A549 (cell line): ENCODE measurements around the gene BCKDK. TPM values are rescaled to one million over a fixed set of nuclear protein-coding genes. Genes with fewer than 3 reads are reported as not detected.

Experiments
- ATAC-seq, 2 experiments: fragments of 200-7000 bp in 1 of 2; fragments of >200 bp in 1 of 2; cut with Nextera tagmentation in 1 of 2; cut with Tn5 transposase in 1 of 2; 3 replicates each; pipeline versions ENCODE4 v1.8.0 to v1.9.1; 2018 to 2020; ENCODE audit warnings: mild to moderate bottlenecking in 1 of 2, moderate library complexity in 1 of 2
- CTCF ChIA-PET: fragments of 300-600 bp; sonication (Branson Sonifier 250); formaldehyde crosslinking; extraction: SDS; loops from one replicate; lab custom pipeline; 2021; ENCODE audit warnings: antibody characterized with exemption, inconsistent platforms; lab: Yijun Ruan, JAX
- POLR2A ChIA-PET: fragments of 350-600 bp; formaldehyde crosslinking; extraction: SDS; loops from one replicate; lab custom pipeline; 2021; ENCODE audit warnings: antibody characterized with exemption, inconsistent platforms; lab: Yijun Ruan, JAX
- DNase-seq, 2 experiments: peaks; one replicate each; pipeline versions ENCODE4 v3.0.0 to v3.0.0-alpha.2; 2011 to 2016; ENCODE audit warnings: low read depth in 1 of 2, low spot score in 1 of 2
- FAIRE-seq: peaks from 2 replicates; lab custom pipeline; 2011; peaks lifted over from hg19 to GRCh38; lab: Jason Lieb, UNC
- H3K27ac ChIP-seq, 2 experiments: fragments of >200 bp; sonication (Bioruptor Twin); formaldehyde crosslinking; 3 replicates each; pipeline ENCODE4 v1.5.1; 2016 to 2017
- H3K4me1 ChIP-seq: fragments of >200 bp; sonication (Bioruptor Twin); formaldehyde crosslinking; 3 replicates; pipeline ENCODE4 v1.6.1; 2016
- H3K4me2 ChIP-seq: fragments of >200 bp; sonication (Bioruptor Twin); formaldehyde crosslinking; 3 replicates; pipeline ENCODE4 v1.6.1; 2016
- H3K4me3 ChIP-seq: fragments of >200 bp; sonication (Bioruptor Twin); formaldehyde crosslinking; 3 replicates; pipeline ENCODE4 v1.5.1; 2016
- H3K9me3 ChIP-seq: fragments of >200 bp; sonication (Bioruptor Twin); formaldehyde crosslinking; 3 replicates; pipeline ENCODE4 v1.6.1; 2016
- BCL3 ChIP-seq: fragments of >200 bp; sonication (Bioruptor Twin); formaldehyde crosslinking; IDR thresholded peaks from 3 replicates; pipeline ENCODE4 v1.6.1; 2016
- CBX8 ChIP-seq: fragments of 200-600 bp; sonication (generic); IDR thresholded peaks from 2 replicates; pipeline ENCODE4 v1.6.1; 2016
- CHD4 ChIP-seq: fragments of 200-600 bp; sonication (generic); IDR thresholded peaks from 2 replicates; pipeline ENCODE4 v1.6.1; 2016; ENCODE audit warnings: antibody characterized with exemption, mild to moderate bottlenecking, borderline replicate concordance
- CTCF ChIP-seq: fragments of >200 bp; sonication (Bioruptor Twin); formaldehyde crosslinking; IDR thresholded peaks from 3 replicates; pipeline ENCODE4 v1.5.1; 2016
- E2F6 ChIP-seq: IDR thresholded peaks from 2 replicates; pipeline ENCODE4 v1.6.1; 2012; ENCODE audit warnings: low read depth, borderline replicate concordance
- ELK1 ChIP-seq: fragments of 150-350 bp; IDR thresholded peaks from 2 replicates; pipeline ENCODE4 v1.6.1; 2014; ENCODE audit warnings: low read depth, mild to moderate bottlenecking, low read length
- EP300 ChIP-seq, 2 experiments: fragments of >200 bp; sonication (Bioruptor Twin); formaldehyde crosslinking; IDR thresholded peaks; 2 replicates in 1 of 2; 3 replicates in 1 of 2; pipeline ENCODE4 v1.6.1; 2016 to 2017
- FOSB ChIP-seq: fragments of 250-450 bp; sonication (Bioruptor Pico); IDR thresholded peaks from 2 replicates; pipeline ENCODE4 v1.5.0; 2020; ENCODE audit warnings: mild to moderate bottlenecking, moderate library complexity
- FOXS1 ChIP-seq: fragments of 250-450 bp; sonication (Bioruptor Pico); IDR thresholded peaks from 2 replicates; pipeline ENCODE4 v1.5.0; 2020; ENCODE audit warnings: mild to moderate bottlenecking, moderate library complexity
- HDAC2 ChIP-seq: fragments of 200-600 bp; sonication (generic); IDR thresholded peaks from 2 replicates; pipeline ENCODE4 v1.6.1; 2016
- HES2 ChIP-seq: fragments of >200 bp; sonication (Bioruptor Twin); formaldehyde crosslinking; IDR thresholded peaks from 2 replicates; pipeline ENCODE4 v1.6.1; 2016
- HOXA7 ChIP-seq: fragments of 250-450 bp; sonication (Bioruptor Pico); IDR thresholded peaks from 2 replicates; pipeline ENCODE4 v1.5.0; 2020; ENCODE audit warnings: mild to moderate bottlenecking, moderate library complexity
- JUNB ChIP-seq: fragments of >200 bp; sonication (Bioruptor Twin); formaldehyde crosslinking; IDR thresholded peaks from 2 replicates; pipeline ENCODE4 v1.6.1; 2016
- KDM5A ChIP-seq: fragments of 200-600 bp; sonication (generic); IDR thresholded peaks from 2 replicates; pipeline ENCODE4 v1.6.1; 2016; ENCODE audit warnings: antibody characterized with exemption, mild to moderate bottlenecking
- MAZ ChIP-seq: fragments of 150-350 bp; IDR thresholded peaks from 2 replicates; pipeline ENCODE4 v1.6.1; 2014; ENCODE audit warnings: antibody characterized with exemption, low read depth, low read length, borderline replicate concordance
- NPAS2 ChIP-seq: fragments of 250-450 bp; sonication (Bioruptor Pico); IDR thresholded peaks from 2 replicates; pipeline ENCODE4 v1.8.0; 2022; ENCODE audit warnings: mild to moderate bottlenecking, moderate library complexity, borderline replicate concordance
- NR3C1 ChIP-seq: fragments of >200 bp; sonication (Bioruptor Twin); formaldehyde crosslinking; IDR thresholded peaks from 3 replicates; pipeline ENCODE4 v1.6.1; 2017
- PBX3 ChIP-seq: IDR thresholded peaks from 2 replicates; pipeline ENCODE4 v1.6.1; 2012
- PHF8 ChIP-seq: fragments of 200-600 bp; sonication (generic); IDR thresholded peaks from 2 replicates; pipeline ENCODE4 v1.6.1; 2016; ENCODE audit warnings: low read depth, mild to moderate bottlenecking, antibody characterized with exemption, moderate library complexity, borderline replicate concordance
- POLR2A ChIP-seq: IDR thresholded peaks from 2 replicates; pipeline ENCODE4 v1.6.1; 2012; ENCODE audit warnings: mild to moderate bottlenecking, low read length
- RARB ChIP-seq: fragments of 250-450 bp; sonication (Bioruptor Pico); IDR thresholded peaks from 2 replicates; pipeline ENCODE4 v1.8.0; 2021; ENCODE audit warnings: mild to moderate bottlenecking, moderate library complexity
- SMC3 ChIP-seq: fragments of >200 bp; sonication (Bioruptor Twin); formaldehyde crosslinking; IDR thresholded peaks from 3 replicates; pipeline ENCODE4 v1.6.1; 2018; ENCODE audit warnings: inconsistent platforms
- SREBF2 ChIP-seq: fragments of 450-650 bp; IDR thresholded peaks from 2 replicates; pipeline ENCODE4 v1.6.1; 2014; ENCODE audit warnings: mild to moderate bottlenecking, moderate library complexity
- TP53 ChIP-seq: fragments of 250-450 bp; sonication (Bioruptor Pico); IDR thresholded peaks from 2 replicates; pipeline ENCODE4 v1.5.0; 2021; ENCODE audit warnings: mild to moderate bottlenecking, moderate library complexity
- ZC3H11A ChIP-seq: fragments of 450-650 bp; IDR thresholded peaks from 2 replicates; pipeline ENCODE4 v1.6.1; 2014; ENCODE audit warnings: antibody characterized with exemption, mild to moderate bottlenecking
- ZNF302 ChIP-seq: fragments of 250-450 bp; sonication (Bioruptor Pico); IDR thresholded peaks from 2 replicates; pipeline ENCODE4 v1.9.0; 2021; ENCODE audit warnings: inconsistent platforms, mild to moderate bottlenecking, moderate library complexity
- WGBS: methylation state at CpG from one replicate; pipeline ENCODE4 v1.1.6; 2017; ENCODE audit errors: missing lambda C conversion rate; 5-methylcytosine and 5-hydroxymethylcytosine counted together
- polyA plus RNA-seq, 4 experiments: library from polyadenylated mRNA; depleted of rRNA in 3 of 4; stranded (reverse); fragments of >200 nt; fragmentation: RNase III in 1 of 4; extraction: RNeasy Plus Mini Kit Qiagen cat#74134 plus additional on column Dnase treatment in 1 of 4; gene quantifications; 2 replicates in 3 of 4; 3 replicates in 1 of 4; pipeline ENCODE4 v1.2.3, GENCODE V29; 2011 to 2017

BCKDK gene
- polyA plus RNA-seq, 2 of the 4 experiments (the other 2 are of a cell fraction), result 20.7 to 36.7 TPM

GRCh38 chr16:31079342-31079944 lies 28.7 kb upstream of the BCKDK start:
- H3K4me1 ChIP-seq, result peaks cover 10% of the 10 kb centered on the region; the same call in 2 of the 3 replicates
- H3K4me3 ChIP-seq, result no peak overlapping the region
- ATAC-seq (no peak), FAIRE-seq (no peak), DNase-seq (no peak)
- H3K27ac ChIP-seq, result no peak overlapping the region
- ChIA-PET CTCF (interaction anchor here (1.6 kb wide), 2 partner anchors 29 to 63 kb away, joined by 4 to 5 read pairs; no protein-coding TSS in a partner anchor), POLR2A (no interaction called here)
- WGBS, result 97% methylated on average over 13 of the region's 13 CpGs
- TF ChIP-seq SREBF2 (no peak), BCL3 (no peak), HES2 (no peak), CTCF (no peak), HOXA7 (CRISPR knock-in tag) (no peak), KDM5A (no peak), FOSB (no peak), ZC3H11A (no peak), MAZ (no peak), ELK1 (no peak), ZNF302 (no peak), CHD4 (no peak)
- H3K9me3 ChIP-seq, result no peaks in the 10 kb centered on the region
- no peak overlapping the region for H3K4me2 ChIP-seq

GRCh38 chr16:31080035-31080629 lies 28.1 kb upstream of the BCKDK start:
- POLR2A ChIA-PET, result no interaction called here
- H3K4me3 ChIP-seq, result no peak overlapping the region
- WGBS, result 95% methylated on average over 28 of the region's 40 CpGs

More at GRCh38 chr16:31080035-31080629, 28.1 kb upstream of the BCKDK start:
- Histone ChIP-seq H3K9me3 (no peaks in the 10 kb centered on the region), H3K27ac (no peak overlapping the region), H3K4me2 (no peak overlapping the region), H3K4me1 (peaks cover 7% of the 10 kb centered on the region; the same call in 2 of the 3 replicates)
- TF ChIP-seq RARB (no peak), HDAC2 (no peak), SMC3 (no peak), ZC3H11A (no peak), PBX3 (no peak), CBX8 (no peak), NPAS2 (CRISPR knock-in tag) (no peak), PHF8 (no peak), EP300 (IDR thresholded peaks at IDR 0.05) (no peak), E2F6 (no peak), ZNF302 (no peak), JUNB (no peak), POLR2A (no peak), TP53 (CRISPR knock-in tag) (no peak), FOXS1 (CRISPR knock-in tag) (no peak), HOXA7 (CRISPR knock-in tag) (no peak), NR3C1 (no peak)
- ATAC-seq (no peak), FAIRE-seq (no peak), DNase-seq (no peak)
- CTCF ChIA-PET, result interaction anchor here (1.6 kb wide), 2 partner anchors 30 to 62 kb away, joined by 4 to 5 read pairs; no protein-coding TSS in a partner anchor
